GM23338 (cell line): Measurements from ENCODE around the gene FBXO15. TPM values are rescaled to one million over a fixed set of nuclear protein-coding genes. Genes with fewer than 3 reads are reported as not detected.
A peak's percentile ranks its signal among the peaks of the same experiment; 100 is the strongest.

ENCODE experiments used
- ATAC-seq: fragments of 200-7000 bp; cut with Tn5 transposase; 3 replicates; pipeline ENCODE4 v1.9.1; 2020
- DNase-seq: peaks from one replicate; pipeline ENCODE4 v3.0.0-alpha.2; 2015; ENCODE audit warnings: low spot score
- H2AFZ ChIP-seq: fragments of 200-600 bp; sonication (generic); 2 replicates; pipeline ENCODE4 v1.8.0; 2016; ENCODE audit warnings: antibody characterized with exemption, mild to moderate bottlenecking, moderate library complexity
- H3F3A ChIP-seq: fragments of 200-600 bp; sonication (generic); replicated peaks from 2 replicates; pipeline ENCODE4 v1.8.0; 2017; ENCODE audit warnings: antibody characterized with exemption, mixed run types, low read depth
- H3K27ac ChIP-seq: fragments of 200-600 bp; sonication (generic); 2 replicates; pipeline ENCODE4 v1.6.1; 2016; ENCODE audit warnings: low read depth
- H3K27me3 ChIP-seq: fragments of 200-600 bp; sonication (generic); 2 replicates; pipeline ENCODE4 v1.8.0; 2016; ENCODE audit warnings: mild to moderate bottlenecking, mixed run types, moderate library complexity; ENCODE audit not compliant: insufficient read depth
- H3K36me3 ChIP-seq: fragments of 200-600 bp; sonication (generic); 2 replicates; pipeline ENCODE4 v1.8.0; 2016; ENCODE audit warnings: mild to moderate bottlenecking; ENCODE audit not compliant: insufficient read depth
- H3K4me1 ChIP-seq: fragments of 200-600 bp; sonication (generic); 2 replicates; pipeline ENCODE4 v1.8.0; 2016; ENCODE audit warnings: mild to moderate bottlenecking, moderate library complexity; ENCODE audit not compliant: insufficient read depth
- H3K4me2 ChIP-seq: fragments of 200-600 bp; sonication (generic); 2 replicates; pipeline ENCODE4 v1.7.1; 2017; ENCODE audit warnings: mixed run types
- H3K4me3 ChIP-seq: fragments of 200-600 bp; sonication (generic); 2 replicates; pipeline ENCODE4 v1.6.1; 2016; ENCODE audit warnings: mixed run types
- H3K79me2 ChIP-seq: fragments of 200-600 bp; sonication (generic); replicated peaks from 2 replicates; pipeline ENCODE4 v1.8.0; 2017; ENCODE audit warnings: mild to moderate bottlenecking; ENCODE audit not compliant: insufficient read depth
- H3K9me2 ChIP-seq: fragments of 200-600 bp; sonication (generic); 2 replicates; pipeline ENCODE4 v1.8.0; 2017; ENCODE audit not compliant: insufficient read depth
- H4K20me1 ChIP-seq: fragments of 200-600 bp; sonication (generic); replicated peaks from 2 replicates; pipeline ENCODE4 v1.8.0; 2017; ENCODE audit warnings: mild to moderate bottlenecking; ENCODE audit not compliant: insufficient read depth
- H3K27ac Mint-ChIP-seq: 2 replicates; pipeline ENCODE4 v1.8.0; 2020; ENCODE audit warnings: inconsistent platforms, mild to moderate bottlenecking, moderate library complexity, mixed read lengths
- H3K27me3 Mint-ChIP-seq: 3 replicates; pipeline ENCODE4 v1.8.0; 2022; ENCODE audit warnings: low read depth, mild to moderate bottlenecking, moderate library complexity, mixed read lengths, inconsistent platforms; ENCODE audit not compliant: insufficient read depth, poor library complexity
- H3K36me3 Mint-ChIP-seq: 3 replicates; pipeline ENCODE4 v1.8.0; 2021; ENCODE audit warnings: low read depth, mild to moderate bottlenecking, inconsistent platforms, moderate library complexity, mixed read lengths
- H3K4me1 Mint-ChIP-seq: 3 replicates; pipeline ENCODE4 v1.8.0; 2020; ENCODE audit warnings: mild to moderate bottlenecking, inconsistent platforms, mixed read lengths
- H3K4me3 Mint-ChIP-seq: 3 replicates; pipeline ENCODE4 v1.8.0; 2021; ENCODE audit warnings: moderate library complexity, mild to moderate bottlenecking, inconsistent platforms, mixed read lengths
- H3K9me3 Mint-ChIP-seq: 3 replicates; pipeline ENCODE4 v1.8.0; 2020; ENCODE audit warnings: moderate library complexity, mild to moderate bottlenecking, inconsistent platforms, mixed read lengths
- CREB1 ChIP-seq: fragments of 250-450 bp; sonication (Bioruptor Pico); IDR thresholded peaks from 2 replicates; pipeline ENCODE4 v1.5.0; 2020; ENCODE audit warnings: low read depth, mild to moderate bottlenecking, moderate library complexity
- CTCF ChIP-seq, 2 experiments: fragments of 200-600 bp in 1 of 2; sonication (generic) in 1 of 2; conservative IDR thresholded peaks; 2 replicates each; pipeline versions ENCODE4 v1.5.1 to v1.6.1; 2016 to 2017; ENCODE audit warnings: antibody characterized with exemption in 2 of 2, low read depth in 2 of 2, mild to moderate bottlenecking in 2 of 2, moderate library complexity in 1 of 2
- ETS1 ChIP-seq: IDR thresholded peaks from 2 replicates; pipeline ENCODE4 v1.6.1; 2016; ENCODE audit warnings: antibody characterized with exemption
- JUNB ChIP-seq: IDR thresholded peaks from one replicate; pipeline ENCODE4 v1.6.1; 2016; ENCODE audit warnings: antibody characterized with exemption; ENCODE audit not compliant: unreplicated experiment
- NANOG ChIP-seq: IDR thresholded peaks from 2 replicates; pipeline ENCODE4 v1.6.1; 2016; ENCODE audit warnings: antibody characterized with exemption, borderline replicate concordance
- REST ChIP-seq: IDR thresholded peaks from one replicate; pipeline ENCODE4 v1.6.1; 2018; ENCODE audit warnings: antibody characterized with exemption; ENCODE audit not compliant: unreplicated experiment
- ZNF462 ChIP-seq: fragments of 250-450 bp; sonication (Bioruptor Pico); IDR thresholded peaks from 2 replicates; pipeline ENCODE4 v1.5.0; 2020; ENCODE audit warnings: mild to moderate bottlenecking, moderate library complexity
- polyA plus RNA-seq: library from polyadenylated mRNA; unstranded; fragments of >200 nt; fragmentation: Nextera tagmentation; extraction: Ambion mirVana; gene quantifications from 2 replicates; pipeline ENCODE4 v1.2.1, GENCODE V29; 2016
- total RNA-seq: library from RNA; depleted of rRNA; stranded (reverse); fragments of >200 nt; shearing (Covaris generic); gene quantifications from 2 replicates; pipeline ENCODE4 v1.2.3, GENCODE V29; 2014

The FBXO15 gene
- total and polyA plus RNA-seq, 2 experiments from 2014 or later: 0.21 to 0.53 TPM

GRCh38 chr18:74128159-74128558 lies 19.5 kb downstream of the FBXO15 start:
- Histone ChIP-seq H3F3A (no peaks in the 10 kb centered on the region), H3K4me2 (no peak overlapping the region), H2AFZ (no peak overlapping the region), H3K4me1 (no peaks in the 10 kb centered on the region), H3K79me2 (no peaks in the 10 kb centered on the region), H3K9me2 (no peaks in the 10 kb centered on the region), H3K4me3 (no peak overlapping the region), H3K27me3 (no peaks in the 10 kb centered on the region), H3K36me3 (no peaks in the 10 kb centered on the region), H4K20me1 (no peaks in the 10 kb centered on the region), H3K27ac (no peak overlapping the region)
- no peak overlapping the region for H3K4me3 Mint-ChIP-seq
- ATAC-seq (no peak; the same call in 2 of the 3 replicates), DNase-seq (no peak)
- peaks cover 14% of the 10 kb centered on the region for H3K4me1 Mint-ChIP-seq
- TF ChIP-seq NANOG: no peak
- H3K9me3 Mint-ChIP-seq: no peaks in the 10 kb centered on the region
- H3K36me3 Mint-ChIP-seq: no peaks in the 10 kb centered on the region
- H3K27ac Mint-ChIP-seq: no peak overlapping the region
- peaks cover 3% of the 10 kb centered on the region for H3K27me3 Mint-ChIP-seq

GRCh38 chr18:74126684-74127655 lies 20.7 kb downstream of the FBXO15 start:
- H3K79me2 ChIP-seq: no peaks in the 10 kb centered on the region
- no peak overlapping the region for H3K27ac Mint-ChIP-seq
- H3K4me2 ChIP-seq: no peak overlapping the region
- H3K27me3 Mint-ChIP-seq: peaks cover 3% of the 10 kb centered on the region
- H3K4me3 Mint-ChIP-seq: no peak overlapping the region
- ATAC-seq: peak; percentile 92
- H3K4me1 ChIP-seq: no peaks in the 10 kb centered on the region
- no peaks in the 10 kb centered on the region for H3K36me3 ChIP-seq
- H4K20me1 ChIP-seq: no peaks in the 10 kb centered on the region
- no peak overlapping the region for H3K4me3 ChIP-seq
- DNase-seq: no peak
- H2AFZ ChIP-seq: peak overlapping the region; percentile 91
- no peaks in the 10 kb centered on the region for H3K36me3 Mint-ChIP-seq
- H3K9me3 Mint-ChIP-seq: no peaks in the 10 kb centered on the region
- H3K27me3 ChIP-seq: no peaks in the 10 kb centered on the region
- H3K27ac ChIP-seq: no peak overlapping the region
- H3F3A ChIP-seq: no peaks in the 10 kb centered on the region
- H3K9me2 ChIP-seq: no peaks in the 10 kb centered on the region
- H3K4me1 Mint-ChIP-seq: peaks cover 14% of the 10 kb centered on the region
- TF ChIP-seq ZNF462 (CRISPR knock-in tag) (no peak), CTCF (conservative IDR thresholded peaks at IDR 0.05; ENCODE audit: low read depth in 2 of 2) (no peak), CREB1 (no peak), JUNB (no peak), ETS1 (no peak), REST (no peak)
